Pancreas (tissue), 10 donors: ENCODE measurements around the gene CDKAL1. TPM values are rescaled to one million over a fixed set of nuclear protein-coding genes. Genes with fewer than 3 reads are reported as not detected.

ENCODE experiments used
- ATAC-seq, 4 donors: fragments of 200-7000 bp; cut with Tn5 transposase; one replicate each; pipeline versions ENCODE4 v1.8.0 to v1.9.1; 2020; ENCODE audit warnings: mild to moderate bottlenecking in 4 of 4, moderate library complexity in 4 of 4
- DNase-seq, 6 donors: peaks; one replicate each; pipeline ENCODE4 v3.0.0-alpha.2; 2020
- FAIRE-seq: peaks from 2 replicates; lab custom pipeline; 2012; peaks lifted over from hg19 to GRCh38; lab: Jason Lieb, UNC
- H3K27ac ChIP-seq, 4 donors: fragments of 200-600 bp; sonication (generic); 1 replicate in 3 of 4; 2 replicates in 1 of 4; pipeline versions ENCODE4 v1.5.0 to v1.8.0; 2020
- H3K27me3 ChIP-seq, 4 donors: fragments of 200-600 bp; one replicate each; pipeline ENCODE4 v1.8.0; 2021
- H3K36me3 ChIP-seq, 3 donors: fragments of 200-600 bp; sonication (generic) in 1 of 3; one replicate each; pipeline versions ENCODE4 v1.5.0 to v1.8.0; 2020 to 2021
- H3K4me1 ChIP-seq, 3 donors: fragments of 200-600 bp; one replicate each; pipeline ENCODE4 v1.8.0; 2021
- H3K4me3 ChIP-seq, 4 donors: fragments of 200-600 bp; sonication (generic) in 2 of 4; one replicate each; pipeline versions ENCODE4 v1.5.0 to v1.8.0; 2020 to 2021
- H3K9me3 ChIP-seq, 4 donors: fragments of 200-600 bp; one replicate each; pipeline ENCODE4 v1.8.0; 2021
- CTCF ChIP-seq, 4 donors: fragments of 200-600 bp; sonication (generic) in 3 of 4; IDR thresholded peaks; one replicate each; pipeline versions ENCODE4 v1.5.0 to v1.8.0; 2021; ENCODE audit warnings: antibody characterized with exemption in 4 of 4
- WGBS, 2 donors: extraction: QIAGEN DNeasy Blood & Tissue Kit; methylation state at CpG; one replicate each; pipeline ENCODE4 v1.1.7; 2013; 5-methylcytosine and 5-hydroxymethylcytosine counted together
- intact Hi-C, 3 donors: fragments of 100-400 bp; cut with DNase I; formaldehyde crosslinking; loops; one replicate each; pipeline versions ENCODE4 v1.11.1 to v1.14.2; 2022
- polyA plus RNA-seq, 2 donors: library from polyadenylated mRNA; stranded (reverse); fragments of 200-250 nt; gene quantifications; one replicate each; pipeline ENCODE4 v1.2.3, GENCODE V29; 2013
- total RNA-seq, 6 donors: library from RNA; stranded (reverse); fragmentation: NEBNext Ultra II Directional in 4 of 6; extraction: Animal tissue kit (Norgen Biotek cat#: 25700) in 4 of 6; gene quantifications; one replicate each; pipeline versions ENCODE4 v1.2.1 to v1.2.4, GENCODE V29; 2021 to 2023
- donor health status: healthy with polysubstance abuse.
- donor health status: DM: no; HTN: no; CAD: no; lungs with moderate emphysema.
- donor health status: DM: no; HTN: no; CAD: no.
- donor health status: control.
- donor health status: control.
- donor health status: Bipolar disorder and iron deficiency.
- donor health status: DM: yes; HTN: yes; CAD: no.
- donor health status: DM: no; HTN: no; CAD: no.
- donor health status: DM: no; HTN: no; CAD: no.
- donor health status: DM: yes; HTN: yes; CAD: no.

The CDKAL1 gene
- total and polyA plus RNA-seq, 8 donors = 3.3 to 11.7 (median 8.2) TPM

GRCh38 chr6:20797597-20797996 lies 263.3 kb downstream of the CDKAL1 start:
- Histone ChIP-seq H3K9me3 (no peaks in the 10 kb centered on the region), H3K36me3 (no peaks in the 10 kb centered on the region), H3K4me3 (no peak overlapping the region), H3K4me1 (no peaks in the 10 kb centered on the region), H3K27me3 (no peaks in the 10 kb centered on the region), H3K27ac (no peak overlapping the region)
- WGBS, 2 donors = 98 to 99% methylated on average over 7 of the region's 7 CpGs
- no peak for DNase-seq
- no peak for ATAC-seq
- TF ChIP-seq CTCF (IDR thresholded peaks at IDR 0.05) = no peak
- FAIRE-seq = no peak
- intact Hi-C loops = no loop called here

DNA sequence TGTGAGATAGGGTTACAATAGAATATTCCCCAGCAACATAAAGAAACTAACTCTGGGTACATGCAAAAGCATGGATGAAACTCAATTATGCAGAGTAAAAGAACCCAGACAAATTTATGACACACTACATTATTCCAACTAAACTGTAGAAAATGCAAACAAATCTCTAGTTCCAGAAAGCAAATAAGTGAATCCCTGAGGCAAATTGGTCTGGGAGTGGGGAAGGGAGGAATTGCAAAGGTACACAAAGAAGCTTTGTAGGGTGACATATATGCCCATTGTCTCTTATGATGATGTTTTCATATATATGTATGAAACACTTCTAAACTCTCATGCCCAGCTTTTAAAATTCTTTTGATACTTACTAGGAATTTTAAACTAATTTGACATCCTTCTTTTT lies 266.0 kb downstream of the CDKAL1 start:
- no peak for TF ChIP-seq CTCF (IDR thresholded peaks at IDR 0.05)
- Histone ChIP-seq H3K4me1 (no peaks in the 10 kb centered on the region), H3K27ac (no peak overlapping the region), H3K27me3 (no peaks in the 10 kb centered on the region), H3K9me3 (no peaks in the 10 kb centered on the region), H3K4me3 (no peak overlapping the region), H3K36me3 (no peaks in the 10 kb centered on the region)
- no peak for FAIRE-seq
- no peak for ATAC-seq
- DNase-seq = no peak
- intact Hi-C loops = no loop called here

GRCh38 chr6:20800653-20801052 lies 266.4 kb downstream of the CDKAL1 start:
- intact Hi-C loops = no loop called here
- no peak for TF ChIP-seq CTCF (IDR thresholded peaks at IDR 0.05)
- DNase-seq = no peak
- H3K36me3 ChIP-seq = no peaks in the 10 kb centered on the region
- no peak for FAIRE-seq
- no peak for ATAC-seq
- no peak overlapping the region for H3K27ac ChIP-seq
- no peaks in the 10 kb centered on the region for H3K27me3 ChIP-seq
- no peaks in the 10 kb centered on the region for H3K9me3 ChIP-seq
- 93 to 97% methylated on average over 4 of the region's 4 CpGs for WGBS, 2 donors
- no peak overlapping the region for H3K4me3 ChIP-seq
- no peaks in the 10 kb centered on the region for H3K4me1 ChIP-seq

DNA sequence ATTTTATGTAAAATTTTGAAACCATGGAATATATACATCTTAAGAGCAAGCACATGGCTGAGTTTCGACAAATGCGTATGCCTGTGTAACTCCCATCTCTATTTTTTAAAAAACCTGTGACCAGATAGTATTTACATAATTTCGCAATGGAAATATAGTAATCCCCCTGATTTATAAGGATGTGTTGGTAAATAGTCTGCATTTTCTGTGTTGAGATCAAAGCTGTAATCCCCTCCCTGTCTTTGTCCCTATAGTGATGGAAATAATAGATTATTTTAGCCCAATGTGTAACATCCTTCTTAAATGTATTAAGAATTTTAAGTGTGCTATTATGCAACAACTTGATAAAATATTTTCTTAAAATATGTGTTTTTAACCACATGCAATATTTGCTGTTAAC lies 267.3 kb downstream of the CDKAL1 start:
- Histone ChIP-seq H3K4me1 (no peaks in the 10 kb centered on the region), H3K27me3 (no peaks in the 10 kb centered on the region), H3K27ac (no peak overlapping the region), H3K36me3 (no peaks in the 10 kb centered on the region), H3K9me3 (peaks cover 0 to 5% (median 0%) of the 10 kb centered on the region in 4 donors), H3K4me3 (no peak overlapping the region)
- no peak for TF ChIP-seq CTCF (IDR thresholded peaks at IDR 0.05)
- WGBS, 2 donors = 98% methylated on average over 3 of the region's 3 CpGs
- no peak for DNase-seq
- intact Hi-C loops = no loop called here
- no peak for FAIRE-seq
- no peak for ATAC-seq

DNA sequence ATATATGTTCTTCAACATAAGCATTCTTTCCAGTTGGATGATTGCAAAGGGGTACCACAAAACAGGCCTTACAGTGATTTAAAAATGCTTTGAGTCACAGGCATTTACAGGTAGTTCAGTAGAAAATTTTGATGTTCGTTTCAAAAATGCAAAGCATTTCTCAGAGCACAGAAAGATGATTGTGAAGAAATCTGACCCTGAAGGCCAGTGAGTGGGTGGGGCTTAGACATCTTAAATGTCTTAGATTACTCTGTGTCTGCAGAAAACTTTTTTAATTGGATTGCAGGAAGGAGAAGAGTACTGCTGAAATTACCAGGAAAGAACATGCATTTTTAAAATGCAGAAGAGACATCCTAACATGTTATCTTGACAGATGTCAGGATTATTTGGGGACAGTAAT lies 268.3 kb downstream of the CDKAL1 start:
- H3K4me3 ChIP-seq = no peak overlapping the region
- WGBS, 2 donors = 51 to 62% methylated on average over 1 of the region's 1 CpG
- intact Hi-C loops = no loop called here
- ATAC-seq = no peak
- no peak overlapping the region for H3K27ac ChIP-seq
- no peak for FAIRE-seq
- no peaks in the 10 kb centered on the region for H3K27me3 ChIP-seq
- H3K9me3 ChIP-seq = peaks cover 0 to 5% (median 0%) of the 10 kb centered on the region in 4 donors
- no peak for DNase-seq
- no peaks in the 10 kb centered on the region for H3K36me3 ChIP-seq
- no peaks in the 10 kb centered on the region for H3K4me1 ChIP-seq
- no peak for TF ChIP-seq CTCF (IDR thresholded peaks at IDR 0.05)
